H1 (cell line): ENCODE results near the gene ZNF496. TPM values are rescaled to one million over a fixed set of nuclear protein-coding genes. Genes with fewer than 3 reads are reported as not detected.

ENCODE experiments used
- POU5F1 ChIP-seq: IDR thresholded peaks from 2 replicates; pipeline ENCODE4 v1.6.1; 2011; ENCODE audit warnings: low read depth, mild to moderate bottlenecking, low read length, moderate library complexity
- TBP ChIP-seq: IDR thresholded peaks from 2 replicates; pipeline ENCODE4 v1.6.1; 2011; ENCODE audit warnings: low read depth, low read length, improper control_type of control experiment
- polyA plus RNA-seq, 7 experiments: library from polyadenylated mRNA; depleted of rRNA in 3 of 7; stranded (reverse) in 5 of 7; unstranded in 2 of 7; fragments of >200 nt in 5 of 7; fragments of 200-250 nt in 2 of 7; gene quantifications; 1 replicate in 5 of 7; 2 replicates in 1 of 7; 4 replicates in 1 of 7; pipeline versions ENCODE4 v1.2.1 to v1.2.3, GENCODE V29; 2011 to 2013; ENCODE audit warnings: missing spikeins in 2 of 7, mixed read lengths in 2 of 7
- total RNA-seq: library from RNA; stranded (reverse); fragmentation: NEBNext Ultra II Directional; extraction: Animal tissue kit (Norgen Biotek cat#: 25700); gene quantifications from 2 replicates; pipeline ENCODE4 v1.2.1, GENCODE V29; 2021
- TF ChIP-seq, protein P1 (sequence below), 3 experiments: IDR thresholded peaks; 1 replicate in 2 of 3; 2 replicates in 1 of 3; pipeline versions ENCODE4 v1.5.1 to v1.6.1; 2011; ENCODE audit warnings: low read length in 3 of 3, mild to moderate bottlenecking in 3 of 3, inconsistent platforms in 2 of 3, low read depth in 1 of 3, moderate library complexity in 1 of 3; ENCODE audit not compliant: insufficient read depth in 1 of 3; ENCODE audit errors: control extremely low read depth in 1 of 3

The ZNF496 gene
- total and polyA plus RNA-seq, 2 of the 8 experiments (the other 6 are each of a cell fraction or from before 2014, with no cell fraction given) = 27.9 to 71.4 TPM

DNA sequence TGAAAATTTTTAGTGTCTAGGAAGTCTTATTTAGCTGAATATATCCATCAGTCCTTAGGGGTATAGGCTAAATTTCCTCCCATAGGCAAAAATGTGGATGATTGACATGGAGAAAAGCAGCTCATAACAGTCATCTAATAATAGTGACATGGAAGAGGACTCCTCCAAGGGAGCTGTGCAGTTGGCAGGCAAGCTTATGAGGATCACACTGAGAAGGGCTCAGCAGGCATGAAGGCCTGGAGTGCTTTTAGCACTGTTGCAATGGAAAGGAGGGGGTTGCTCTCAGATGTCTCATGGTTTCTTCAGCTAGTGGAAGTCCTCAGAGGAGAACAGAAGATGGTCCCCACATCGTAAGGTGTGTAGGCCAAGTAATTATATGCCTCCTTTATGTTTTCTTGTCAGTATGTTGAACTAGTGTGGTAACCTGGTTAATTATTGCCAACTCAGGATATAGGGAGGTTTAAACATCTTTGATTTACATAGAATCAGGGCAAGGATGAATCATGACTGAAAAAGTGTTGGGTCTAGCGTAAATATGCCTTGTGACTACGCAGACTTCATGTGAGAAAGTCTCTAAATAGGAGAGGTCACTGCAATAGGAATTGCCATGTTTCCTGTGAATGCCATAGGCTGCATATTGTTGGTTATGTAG, 56.9 kb downstream of the ZNF496 start (continued):
- TF ChIP-seq, protein P1, sequence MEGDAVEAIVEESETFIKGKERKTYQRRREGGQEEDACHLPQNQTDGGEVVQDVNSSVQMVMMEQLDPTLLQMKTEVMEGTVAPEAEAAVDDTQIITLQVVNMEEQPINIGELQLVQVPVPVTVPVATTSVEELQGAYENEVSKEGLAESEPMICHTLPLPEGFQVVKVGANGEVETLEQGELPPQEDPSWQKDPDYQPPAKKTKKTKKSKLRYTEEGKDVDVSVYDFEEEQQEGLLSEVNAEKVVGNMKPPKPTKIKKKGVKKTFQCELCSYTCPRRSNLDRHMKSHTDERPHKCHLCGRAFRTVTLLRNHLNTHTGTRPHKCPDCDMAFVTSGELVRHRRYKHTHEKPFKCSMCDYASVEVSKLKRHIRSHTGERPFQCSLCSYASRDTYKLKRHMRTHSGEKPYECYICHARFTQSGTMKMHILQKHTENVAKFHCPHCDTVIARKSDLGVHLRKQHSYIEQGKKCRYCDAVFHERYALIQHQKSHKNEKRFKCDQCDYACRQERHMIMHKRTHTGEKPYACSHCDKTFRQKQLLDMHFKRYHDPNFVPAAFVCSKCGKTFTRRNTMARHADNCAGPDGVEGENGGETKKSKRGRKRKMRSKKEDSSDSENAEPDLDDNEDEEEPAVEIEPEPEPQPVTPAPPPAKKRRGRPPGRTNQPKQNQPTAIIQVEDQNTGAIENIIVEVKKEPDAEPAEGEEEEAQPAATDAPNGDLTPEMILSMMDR (IDR thresholded peaks at IDR 0.05; ENCODE audit: control extremely low read depth in 1 of 3, insufficient read depth in 1 of 3, low read depth in 1 of 3, low read length in 3 of 3) = no peak
- TF ChIP-seq TBP = no peak
- no peak for TF ChIP-seq POU5F1
